Endometrial microvascular endothelial cells (primary cell): ENCODE data around the gene PAN2. TPM values are rescaled to one million over a fixed set of nuclear protein-coding genes. Genes with fewer than 3 reads are reported as not detected.
"Not testable (repeated sequence)": the region's sequence is repeated elsewhere in the genome, so short reads cannot be mapped to it uniquely, and the experiment has no call there.

ENCODE experiments used
- in situ Hi-C: cut with HindIII; loops from 2 replicates; pipeline ENCODE4 v1.10.0; 2017; ENCODE audit warnings: low sequenced_read_pairs, low pct_unique_long_range_greater_than_20kb; ENCODE audit errors: inconsistent ontology term
- total RNA-seq: library from RNA; depleted of rRNA; stranded (reverse); fragments of >200 nt; gene quantifications from one replicate; pipeline ENCODE4 v1.2.3, GENCODE V29; 2015; ENCODE audit errors: inconsistent ontology term

Gene PAN2
- total RNA-seq, 1 donor from 2014 or later = 5.0 TPM

GRCh38 chr12:56315249-56315621 lies 18.6 kb downstream of the PAN2 start:
- in situ Hi-C loops = no loop called here

GRCh38 chr12:56311003-56311402 lies 22.8 kb downstream of the PAN2 start:
- in situ Hi-C loops = no loop called here

- in situ Hi-C loops = no loop called here
Observed at GRCh38 chr12:56308714-56309113, 25.1 kb downstream of the PAN2 start.

GRCh38 chr12:56307221-56307965 lies 26.4 kb downstream of the PAN2 start:
- in situ Hi-C loops = no loop called here

- in situ Hi-C loops = no loop called here
Observed at GRCh38 chr12:56304872-56305590, 28.8 kb downstream of the PAN2 start.

- in situ Hi-C loops = no loop called here
Observed at GRCh38 chr12:56304276-56304675, 29.5 kb downstream of the PAN2 start.

- in situ Hi-C loops = no loop called here
Observed at GRCh38 chr12:56300644-56301464, 32.9 kb downstream of the PAN2 start.

GRCh38 chr12:56299853-56300643 lies 33.8 kb downstream of the PAN2 start, which contains the start of gene CS:
Gene CS, minus strand, starts transcription at chr12:56300330. Its CDS starts 129 bp downstream, at chr12:56300201.
- in situ Hi-C loops = no loop called here

GRCh38 chr12:56299308-56299852 lies 34.4 kb downstream of the PAN2 start:
- in situ Hi-C loops = no loop called here

GRCh38 chr12:56298828-56299227 lies 35.0 kb downstream of the PAN2 start:
- in situ Hi-C loops = no loop called here

- in situ Hi-C loops = no loop called here
Observed at GRCh38 chr12:56297400-56297799, 36.4 kb downstream of the PAN2 start.

GRCh38 chr12:56296295-56296694 lies 37.5 kb downstream of the PAN2 start:
- in situ Hi-C loops = no loop called here

- in situ Hi-C loops = no loop called here
Observed at GRCh38 chr12:56293795-56294194, 40.0 kb downstream of the PAN2 start.

- in situ Hi-C loops = no loop called here
Observed at GRCh38 chr12:56288705-56289387, 45.0 kb downstream of the PAN2 start.

GRCh38 chr12:56286044-56286830 lies 47.6 kb downstream of the PAN2 start:
- in situ Hi-C loops = no loop called here

- in situ Hi-C loops = not testable (repeated sequence)
Observed at GRCh38 chr12:56284263-56284662, 49.5 kb downstream of the PAN2 start.

- in situ Hi-C loops = no loop called here
Observed at GRCh38 chr12:56282579-56282978, 51.2 kb downstream of the PAN2 start.
